Umbilical cord (tissue), 2 donors: ENCODE measurements around the gene CHRM1. TPM values are rescaled to one million over a fixed set of nuclear protein-coding genes. Genes with fewer than 3 reads are reported as not detected.
A peak's percentile ranks its signal among the peaks of the same experiment; 100 is the strongest.

Experiments used
- DNase-seq: peaks from one replicate; pipeline ENCODE4 v3.0.0-alpha.2; 2015; ENCODE audit warnings: low spot score
- total RNA-seq: library from RNA; depleted of rRNA; stranded (reverse); fragments of >200 nt; gene quantifications from one replicate; pipeline ENCODE4 v1.2.3, GENCODE V29; 2014; ENCODE audit warnings: low replicate concordance; ENCODE audit not compliant: insufficient read depth

CHRM1 gene
- total RNA-seq, 1 donor from 2014 or later: 2.4 TPM

GRCh38 chr11:62925745-62926679, 4.8 kb upstream of the CHRM1 start:
- DNase-seq: no peak

- no peak for DNase-seq
Observed at GRCh38 chr11:62925308-62925707, 4.1 kb upstream of the CHRM1 start.

GRCh38 chr11:62923601-62924411, 2.6 kb upstream of the CHRM1 start:
- DNase-seq: no peak

GRCh38 chr11:62922653-62923431, 1.7 kb upstream of the CHRM1 start:
- no peak for DNase-seq

- DNase-seq: no peak
Observed at GRCh38 chr11:62922189-62922589, 1.0 kb upstream of the CHRM1 start.

- DNase-seq: no peak
Observed at GRCh38 chr11:62921573-62922188, 518 bp upstream of the CHRM1 start.

- no peak for DNase-seq
Observed at GRCh38 chr11:62919898-62920640, 1.1 kb downstream of the CHRM1 start.

GRCh38 chr11:62919476-62919875, 1.7 kb downstream of the CHRM1 start:
- DNase-seq: no peak

- no peak for DNase-seq
Observed at GRCh38 chr11:62918531-62918930, 2.6 kb downstream of the CHRM1 start.

- DNase-seq: no peak
Observed at GRCh38 chr11:62917906-62918502, 3.2 kb downstream of the CHRM1 start.

GRCh38 chr11:62914416-62914815, 6.7 kb downstream of the CHRM1 start:
- no peak for DNase-seq

GRCh38 chr11:62912268-62912667, 8.9 kb downstream of the CHRM1 start:
- DNase-seq: no peak

GRCh38 chr11:62911137-62912130, 9.7 kb downstream of the CHRM1 start:
- no peak for DNase-seq

GRCh38 chr11:62910141-62910882, 10.9 kb downstream of the CHRM1 start:
- no peak for DNase-seq

GRCh38 chr11:62909107-62909894, 11.9 kb downstream of the CHRM1 start:
- peak; percentile 81 for DNase-seq

GRCh38 chr11:62908468-62909072, 12.6 kb downstream of the CHRM1 start:
- DNase-seq: no peak
